Left ventricle myocardium superior (tissue), 1 donor: ENCODE measurements around the gene C19orf18. TPM values are rescaled to one million over a fixed set of nuclear protein-coding genes. Genes with fewer than 3 reads are reported as not detected.
"Not testable (repeated sequence)": the region's sequence is repeated elsewhere in the genome, so short reads cannot be mapped to it uniquely, and the experiment has no call there.

Source experiments
- ATAC-seq: fragments of 200-7000 bp; cut with Tn5 transposase; one replicate; pipeline ENCODE4 v1.9.1; 2020; ENCODE audit warnings: mild to moderate bottlenecking, moderate library complexity
- DNase-seq: peaks from one replicate; pipeline ENCODE4 v3.0.0-alpha.2; 2020
- intact Hi-C: fragments of 100-400 bp; cut with micrococcal nuclease; formaldehyde crosslinking; loops from one replicate; pipeline ENCODE4 v1.11.0; 2022
- total RNA-seq: library from RNA; stranded (reverse); fragmentation: NEBNext Ultra II Directional; extraction: Animal tissue kit (Norgen Biotek cat#: 25700); gene quantifications from one replicate; pipeline ENCODE4 v1.2.1, GENCODE V29; 2021
- donor health status: DM: no; HTN: yes; CAD: no; lungs with severe emphysema.

C19orf18 gene
- total RNA-seq, 1 donor from 2014 or later, result 2.0 TPM

- no peak for DNase-seq
- intact Hi-C loops, result no loop called here
Observed at GRCh38 chr19:57949702-57950101, 24.6 kb downstream of the C19orf18 start.

GRCh38 chr19:57949296-57949695, 25.0 kb downstream of the C19orf18 start:
- intact Hi-C loops, result no loop called here
- DNase-seq, result no peak

More at GRCh38 chr19:57949702-57950101, 24.6 kb downstream of the C19orf18 start:
- ATAC-seq, result no peak

DNA sequence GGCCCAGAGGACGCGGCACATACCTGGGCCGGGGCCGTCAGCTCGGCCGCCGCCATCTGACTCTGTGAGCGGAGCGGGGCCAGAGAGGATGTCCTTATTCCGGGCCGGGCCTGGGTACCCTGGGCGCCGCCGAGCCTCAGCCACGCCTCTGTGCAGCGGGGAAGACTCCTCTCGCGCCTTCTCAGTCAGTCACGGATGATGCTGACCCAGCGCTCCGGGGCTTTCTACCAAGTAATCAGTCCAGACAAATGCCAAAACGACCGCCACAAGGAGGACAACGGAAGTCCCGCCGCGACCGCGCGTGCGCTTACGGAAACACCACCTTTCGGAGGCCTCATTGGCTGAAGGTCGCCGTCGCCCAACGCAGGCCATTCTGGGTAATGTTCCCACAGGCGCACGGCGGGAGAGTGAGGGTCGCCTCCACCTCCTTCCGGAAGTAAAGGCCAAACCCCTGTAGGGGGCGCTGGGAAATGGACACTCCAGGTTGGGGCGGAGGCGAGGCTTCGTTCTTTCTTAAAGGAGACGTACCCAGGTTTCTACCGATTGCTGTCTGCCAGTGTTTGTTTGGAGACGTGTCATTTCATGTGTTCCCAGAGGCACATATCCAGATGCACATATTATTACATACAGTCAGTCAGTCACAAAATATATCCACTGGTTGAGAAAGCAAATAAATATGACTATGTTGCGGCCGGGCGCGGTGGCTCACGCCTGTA, 26.8 kb downstream of the C19orf18 start, which contains the start of gene ZNF256:
ZNF256 (minus strand) TSS at position 288 of the 716 bp plus-strand sequence; CDS start at position 56, 232 bp downstream.
- peak; percentile 98 for DNase-seq
- intact Hi-C loops, result no loop called here
- ATAC-seq, result peak; percentile 99

More at GRCh38 chr19:57949296-57949695, 25.0 kb downstream of the C19orf18 start:
- no peak for ATAC-seq

DNA sequence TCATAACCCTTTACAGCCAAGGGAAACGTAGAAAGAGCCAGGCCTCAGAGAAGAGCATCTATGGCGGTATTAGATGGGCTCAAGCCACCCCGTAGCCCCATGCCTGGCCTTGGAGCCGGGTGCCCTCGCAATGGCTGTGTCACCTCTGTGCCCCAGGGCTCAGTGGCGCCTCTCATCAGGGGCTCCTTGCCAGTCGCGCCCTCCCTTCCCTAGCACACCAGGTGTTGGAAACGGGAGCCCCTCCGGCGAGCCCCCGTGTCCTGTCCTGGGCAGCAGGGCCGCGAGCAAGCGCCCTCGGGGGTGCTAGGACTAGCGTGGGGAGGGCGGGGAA, 27.3 kb downstream of the C19orf18 start:
- ATAC-seq (no peak), DNase-seq (no peak)
- intact Hi-C loops, result no loop called here

DNA sequence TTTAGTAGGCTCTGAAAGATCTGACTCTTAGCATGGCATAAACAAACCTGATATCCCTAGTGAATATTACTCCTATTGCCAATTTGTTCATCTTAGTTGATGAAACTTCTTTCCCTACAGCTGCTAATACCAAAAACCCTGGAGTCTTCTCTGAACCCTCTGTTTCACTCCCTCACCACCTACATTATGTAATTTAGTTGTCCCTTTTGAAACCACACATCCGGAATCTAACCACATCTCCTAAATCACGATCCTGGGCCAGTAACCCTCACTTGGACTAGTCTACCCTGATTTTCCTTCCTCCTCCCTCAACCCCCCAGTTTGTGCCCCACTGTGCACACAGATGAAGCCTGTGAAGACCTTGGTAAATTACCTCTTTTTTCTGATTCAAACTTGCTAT, 28.0 kb downstream of the C19orf18 start:
- ATAC-seq (no peak), DNase-seq (no peak)
- intact Hi-C loops, result no loop called here

- no peak for ATAC-seq
- no peak for DNase-seq
- intact Hi-C loops, result no loop called here
Observed at GRCh38 chr19:57941593-57941992, 32.7 kb downstream of the C19orf18 start.

DNA sequence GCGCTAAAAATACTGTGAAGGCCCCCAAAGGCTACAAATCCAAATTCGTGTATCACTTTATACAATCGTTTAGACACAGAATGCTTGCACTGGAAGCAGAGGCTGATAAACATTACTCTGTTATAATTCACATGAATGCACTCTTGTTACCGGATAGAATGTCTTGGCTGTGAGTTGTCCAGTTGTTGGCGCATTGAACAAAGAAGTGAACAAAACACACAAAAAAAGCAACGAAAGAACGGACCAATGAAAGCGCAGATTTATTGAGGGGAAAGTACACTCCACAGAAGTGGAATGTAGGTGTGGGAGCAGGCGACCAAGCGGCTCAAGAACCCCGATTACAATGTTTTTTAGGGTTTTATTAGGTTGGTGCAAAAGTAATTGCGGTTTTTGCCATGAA, 38.6 kb downstream of the C19orf18 start:
- intact Hi-C loops, result no loop called here
- no peak for DNase-seq
- ATAC-seq, result no peak

DNA sequence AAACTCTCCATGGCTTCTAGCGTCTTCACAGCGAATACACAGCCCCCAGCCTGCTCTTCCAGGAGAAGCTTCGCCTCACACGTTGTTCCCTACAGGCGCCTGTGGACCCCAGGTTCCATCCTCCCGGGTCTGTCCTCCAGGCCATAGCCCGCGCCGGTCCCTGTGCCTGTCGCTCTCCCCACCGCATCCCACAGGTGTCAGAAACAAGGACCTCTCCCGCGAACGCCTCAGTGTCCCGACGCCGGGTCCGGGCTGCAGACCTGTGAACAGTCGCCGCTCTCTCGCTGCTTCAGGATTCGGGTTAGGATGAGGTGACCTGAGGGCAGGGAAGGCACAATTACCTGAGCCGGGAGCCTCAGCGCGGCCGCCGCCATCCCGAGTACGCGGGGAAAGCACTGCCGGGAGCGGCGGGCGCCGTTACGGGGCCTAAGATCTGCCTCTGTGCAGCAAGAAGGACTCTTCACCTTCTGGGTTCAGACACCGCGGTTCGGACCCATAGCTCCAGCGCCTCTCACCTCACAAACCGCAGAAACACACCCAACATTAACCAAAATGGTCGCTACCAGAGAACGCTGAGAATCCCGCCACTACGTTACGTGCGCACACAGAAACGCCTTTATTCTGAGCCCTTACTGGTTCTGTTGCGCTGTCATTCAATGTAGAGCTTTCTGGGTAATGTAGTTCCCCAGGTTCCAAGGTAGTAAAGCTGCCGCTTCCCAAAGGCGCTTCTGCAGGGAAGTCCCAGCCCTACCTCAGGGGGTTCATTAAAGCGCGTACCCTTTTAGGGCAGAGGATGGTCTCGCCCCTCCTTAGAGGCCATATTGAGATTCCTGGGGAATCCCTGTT, 39.3 kb downstream of the C19orf18 start, which contains the start of gene ZNF418:
ZNF418 (minus strand) TSS at position 583 of the 846 bp plus-strand sequence. CDS start 1,580 bp downstream, outside the sequence.
- intact Hi-C loops, result no loop called here
- peak; percentile 58 for DNase-seq
- ATAC-seq, result peak; percentile 98

- ATAC-seq, result no peak
- DNase-seq, result no peak
- intact Hi-C loops, result no loop called here
Observed at GRCh38 chr19:57927587-57927986, 46.7 kb downstream of the C19orf18 start.

GRCh38 chr19:57916168-57916995, 58.0 kb downstream of the C19orf18 start, which contains the start of gene ZNF417:
ZNF417 (minus strand) TSS chr19:57916592; CDS start chr19:57916411, 181 bp downstream.
- DNase-seq, result peak; percentile 81
- intact Hi-C loops, result not testable (repeated sequence)
- peak; percentile 99 for ATAC-seq

- DNase-seq (no peak), ATAC-seq (no peak)
- intact Hi-C loops, result no loop called here
Observed at GRCh38 chr19:57914531-57914930, 59.8 kb downstream of the C19orf18 start.

Other genes with a start within 250 kb of the C19orf18 start
- 6.7 TPM for gene ZNF671, start 246.9 kb downstream of the C19orf18 start, total RNA-seq
- 15.9 TPM for gene ZNF776, start 227.7 kb downstream of the C19orf18 start, total RNA-seq
- 8.9 TPM for gene ZNF586, start 204.9 kb downstream of the C19orf18 start, total RNA-seq
- 5.5 TPM for gene ZNF552, start 159.6 kb downstream of the C19orf18 start, total RNA-seq
- gene ZNF587B, start 144.2 kb downstream of the C19orf18 start, total RNA-seq, result 5.6 TPM
- 17.7 TPM for gene ZNF587, start 124.7 kb downstream of the C19orf18 start, total RNA-seq
- gene ZNF814, start 85.5 kb downstream of the C19orf18 start, total RNA-seq, result 14.1 TPM
- gene ZNF417, start 57.9 kb downstream of the C19orf18 start, total RNA-seq, result 12.0 TPM
- 12.0 TPM for gene ZNF418, start 39.1 kb downstream of the C19orf18 start, total RNA-seq
- gene ZNF256, start 26.8 kb downstream of the C19orf18 start, total RNA-seq, result 11.0 TPM
- 14.1 TPM for gene ZNF606, start 28.3 kb upstream of the C19orf18 start, total RNA-seq
- not detected for gene ZSCAN1, start 59.5 kb upstream of the C19orf18 start, total RNA-seq
- gene ZNF135, start 84.7 kb upstream of the C19orf18 start, total RNA-seq, result 4.1 TPM
- 73.4 TPM for gene ZSCAN18, start 123.7 kb upstream of the C19orf18 start, total RNA-seq
- 7.3 TPM for gene ZNF329, start 176.3 kb upstream of the C19orf18 start, total RNA-seq
- gene ZNF274, start 208.5 kb upstream of the C19orf18 start, total RNA-seq, result 18.6 TPM